ENCODE data around the gene PSMG3. TPM values are rescaled to one million over a fixed set of nuclear protein-coding genes. Genes with fewer than 3 reads are reported as not detected.

Gene PSMG3
- total RNA-seq, 4 donors from 2014 or later, result 13.5 to 39.7 (median 31.5) TPM

DNA sequence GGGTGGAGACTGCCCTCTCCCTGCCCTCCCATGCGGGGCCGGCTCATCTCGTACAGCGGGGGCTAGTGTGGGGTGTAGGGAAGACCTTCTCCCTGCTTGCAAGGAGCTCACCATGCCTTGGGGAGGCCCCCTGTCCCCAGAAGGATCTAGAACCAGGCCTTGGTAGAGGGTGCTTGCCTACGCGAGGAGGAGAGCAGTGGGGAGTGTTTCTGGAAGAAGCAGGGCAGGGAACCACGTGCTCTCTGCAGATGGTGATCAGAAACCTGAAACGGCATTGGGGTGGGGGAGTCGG, 36.6 kb downstream of the PSMG3 start:
- TF ChIP-seq, protein P1, sequence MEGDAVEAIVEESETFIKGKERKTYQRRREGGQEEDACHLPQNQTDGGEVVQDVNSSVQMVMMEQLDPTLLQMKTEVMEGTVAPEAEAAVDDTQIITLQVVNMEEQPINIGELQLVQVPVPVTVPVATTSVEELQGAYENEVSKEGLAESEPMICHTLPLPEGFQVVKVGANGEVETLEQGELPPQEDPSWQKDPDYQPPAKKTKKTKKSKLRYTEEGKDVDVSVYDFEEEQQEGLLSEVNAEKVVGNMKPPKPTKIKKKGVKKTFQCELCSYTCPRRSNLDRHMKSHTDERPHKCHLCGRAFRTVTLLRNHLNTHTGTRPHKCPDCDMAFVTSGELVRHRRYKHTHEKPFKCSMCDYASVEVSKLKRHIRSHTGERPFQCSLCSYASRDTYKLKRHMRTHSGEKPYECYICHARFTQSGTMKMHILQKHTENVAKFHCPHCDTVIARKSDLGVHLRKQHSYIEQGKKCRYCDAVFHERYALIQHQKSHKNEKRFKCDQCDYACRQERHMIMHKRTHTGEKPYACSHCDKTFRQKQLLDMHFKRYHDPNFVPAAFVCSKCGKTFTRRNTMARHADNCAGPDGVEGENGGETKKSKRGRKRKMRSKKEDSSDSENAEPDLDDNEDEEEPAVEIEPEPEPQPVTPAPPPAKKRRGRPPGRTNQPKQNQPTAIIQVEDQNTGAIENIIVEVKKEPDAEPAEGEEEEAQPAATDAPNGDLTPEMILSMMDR (IDR thresholded peaks at IDR 0.05; ENCODE audit: low read depth), result no peak

DNA sequence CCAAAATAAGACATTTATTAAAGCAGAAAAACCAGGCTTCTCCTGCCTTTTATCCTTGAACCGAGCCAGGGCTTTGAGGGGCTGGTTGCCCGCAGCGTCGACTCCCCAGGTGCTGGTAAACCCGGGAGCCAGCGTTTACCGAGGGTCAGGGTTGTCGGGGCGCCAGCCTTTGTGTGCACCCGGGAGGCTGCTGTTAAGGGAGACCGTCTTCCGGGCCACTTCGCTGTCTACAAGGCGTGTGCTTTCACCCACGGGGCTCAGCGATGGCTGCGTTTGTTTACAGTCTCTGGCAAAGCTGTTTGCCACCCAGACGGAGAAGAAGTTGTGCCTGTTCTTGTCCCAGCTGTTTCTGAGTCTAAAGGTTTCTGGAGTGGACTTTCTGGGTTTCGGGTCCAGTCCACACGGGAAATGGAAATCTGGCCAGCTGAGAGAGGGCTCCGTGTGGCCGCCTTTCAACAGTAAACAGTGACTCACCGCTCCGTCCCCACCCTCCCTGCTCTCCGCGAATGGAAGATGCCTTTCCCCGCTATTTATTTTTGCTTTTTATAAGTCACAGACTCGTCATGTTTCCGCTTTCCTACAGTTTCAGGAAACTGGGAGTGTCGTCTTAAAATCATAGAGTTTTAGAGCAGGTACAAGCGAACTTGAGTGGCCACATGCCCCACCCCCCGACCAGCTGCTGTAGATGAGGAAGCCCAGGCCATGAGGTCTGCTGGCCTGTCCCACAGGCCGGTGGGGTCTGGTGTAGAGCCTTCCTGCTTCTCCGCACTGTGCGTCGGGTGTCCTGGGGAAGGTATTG, 37.2 kb downstream of the PSMG3 start:
- TF ChIP-seq, protein P1 (IDR thresholded peaks at IDR 0.05; ENCODE audit: low read depth), result no peak

DNA sequence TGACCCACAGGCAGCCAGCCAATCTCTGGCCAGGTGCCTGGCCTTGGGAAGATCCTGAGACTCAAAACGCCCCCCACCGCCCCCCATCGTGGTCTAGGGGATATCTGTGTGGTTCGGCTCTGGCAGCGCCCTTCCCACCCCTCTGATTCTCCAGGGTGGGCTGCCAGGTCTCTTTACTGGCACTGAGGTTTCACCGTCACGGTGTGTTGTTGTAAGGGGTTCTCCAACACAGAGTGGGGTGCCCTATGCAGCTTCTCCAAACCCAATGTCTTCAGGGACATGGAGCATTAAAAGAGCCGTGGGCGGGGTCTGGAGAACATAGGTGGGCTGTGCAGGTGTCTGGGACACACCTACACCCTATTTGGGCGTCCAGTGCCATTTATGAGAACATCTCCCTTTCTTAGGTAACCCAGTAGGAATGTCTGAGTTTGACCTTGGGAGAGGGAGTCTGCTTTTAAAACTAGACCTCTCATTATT, 37.8 kb downstream of the PSMG3 start:
- TF ChIP-seq, protein P1 (IDR thresholded peaks at IDR 0.05; ENCODE audit: low read depth), result no peak

DNA sequence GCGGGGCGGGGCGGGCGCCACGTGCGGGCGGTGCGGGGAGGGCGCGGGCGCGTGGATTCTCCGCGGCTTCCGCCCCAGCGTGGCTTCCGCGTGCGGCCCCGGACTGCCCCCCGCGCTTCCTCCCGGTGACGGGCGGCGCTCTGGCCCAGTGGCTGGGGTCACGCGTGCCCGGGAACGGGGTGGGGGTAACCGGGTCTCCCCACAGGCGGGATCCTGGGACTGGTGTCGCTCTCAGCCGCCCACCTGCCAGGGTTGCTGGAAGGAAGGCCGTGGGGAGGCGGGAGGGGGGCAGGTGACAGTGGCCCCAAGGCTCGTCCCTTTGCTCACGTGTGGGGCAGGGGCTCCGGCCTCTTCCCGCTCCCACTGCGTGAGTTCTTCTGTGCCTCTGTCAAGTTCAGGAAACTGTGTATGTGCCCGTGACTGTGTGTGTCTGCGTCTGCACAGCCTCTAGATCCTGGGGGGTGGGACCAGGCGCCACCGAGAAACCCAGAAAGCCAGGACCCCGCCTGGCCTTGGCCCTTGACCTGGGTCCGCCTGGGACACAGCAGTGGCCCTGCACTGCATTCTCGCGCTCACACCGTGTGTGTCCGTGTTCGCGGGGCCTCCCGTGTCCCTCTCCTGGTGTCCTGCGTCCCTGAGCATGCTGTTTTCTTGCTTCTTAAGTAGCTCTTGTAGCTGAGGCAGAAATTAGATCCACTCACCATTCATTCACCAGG, 38.4 kb downstream of the PSMG3 start:
- TF ChIP-seq, protein P1 (IDR thresholded peaks at IDR 0.05; ENCODE audit: low read depth), result no peak

DNA sequence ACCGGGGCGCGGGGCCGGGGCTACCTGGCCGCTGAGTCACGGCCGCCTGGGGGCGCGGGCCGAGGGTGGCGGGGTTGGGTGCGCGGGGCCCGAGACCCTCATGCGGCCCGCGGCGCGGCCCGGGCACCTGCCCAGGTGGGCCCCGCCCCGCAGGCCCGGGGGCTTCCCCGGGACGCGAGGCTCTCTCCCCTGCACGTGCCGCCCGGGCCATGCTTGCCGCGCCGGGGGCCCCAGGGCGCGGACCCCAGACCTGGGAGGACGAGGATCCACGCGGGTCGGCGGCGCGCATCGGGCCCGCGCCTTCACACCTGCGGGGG, 38.9 kb downstream of the PSMG3 start:
- TF ChIP-seq, protein P1 (IDR thresholded peaks at IDR 0.05; ENCODE audit: low read depth), result no peak

DNA sequence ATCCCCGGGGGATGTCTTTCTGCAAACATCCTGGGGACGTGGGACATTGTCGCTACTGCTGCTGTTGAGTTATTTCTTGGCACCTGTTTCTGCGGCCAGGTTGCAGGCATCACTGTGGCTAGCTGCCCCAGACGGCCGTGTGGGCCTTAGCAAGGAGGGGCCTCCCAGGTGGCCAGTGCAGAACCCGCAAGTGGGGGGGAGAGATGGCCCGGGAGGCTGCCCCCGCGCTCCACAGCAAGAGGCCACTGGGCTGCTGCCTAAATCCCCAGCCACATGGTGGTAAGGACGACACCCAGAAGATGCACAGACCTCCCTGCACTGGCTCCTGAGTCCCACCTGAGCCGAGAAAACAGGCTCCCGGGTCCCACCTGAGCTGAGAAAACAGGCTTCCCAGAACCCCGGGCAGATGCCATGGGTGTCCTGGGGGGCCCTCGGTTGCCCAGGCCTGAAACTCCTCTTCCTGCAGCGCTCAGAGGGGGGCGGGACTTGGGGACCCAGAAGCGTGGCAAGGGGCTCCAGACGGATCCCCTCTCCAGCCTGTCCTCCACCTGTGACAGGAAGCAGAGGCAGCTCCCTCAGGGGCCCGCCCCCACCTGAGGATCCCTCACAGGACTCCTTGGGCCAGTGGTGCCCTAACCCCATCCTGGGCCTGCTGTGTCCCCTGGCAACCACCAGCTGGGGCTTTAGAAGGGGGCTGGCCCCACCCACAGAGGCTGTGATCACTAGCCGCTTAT, 40.3 kb downstream of the PSMG3 start:
- TF ChIP-seq, protein P1 (IDR thresholded peaks at IDR 0.05; ENCODE audit: low read depth), result no peak

DNA sequence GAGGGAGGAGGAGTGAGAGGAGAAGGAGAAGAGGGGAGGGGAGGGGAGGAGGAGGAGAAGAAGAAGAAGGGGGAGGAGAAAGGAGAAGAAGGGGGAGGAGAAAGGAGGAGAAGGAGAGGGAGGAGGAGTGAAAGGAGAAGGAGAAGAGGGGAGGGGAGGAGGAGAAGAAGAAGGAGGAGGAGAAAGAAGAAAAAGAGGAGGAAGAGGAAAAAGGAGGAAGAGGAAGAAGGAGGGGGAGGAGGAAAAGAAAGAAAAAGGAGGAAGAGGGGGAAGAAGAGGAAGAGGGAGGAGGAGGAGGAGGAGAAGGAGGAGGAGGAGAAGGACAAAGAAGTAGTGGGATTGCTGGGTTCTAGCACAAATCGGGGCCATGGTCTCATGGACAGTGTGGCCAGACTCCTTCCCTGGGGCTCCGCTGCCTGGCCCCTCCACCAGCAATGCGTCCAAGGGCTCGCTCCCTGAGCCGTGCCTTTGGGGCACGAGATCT, 43.5 kb downstream of the PSMG3 start:
- TF ChIP-seq, protein P1 (IDR thresholded peaks at IDR 0.05; ENCODE audit: low read depth), result no peak

All from subcutaneous adipose tissue (tissue), 4 donors.